OCI-LY1 (cell line): ENCODE data around the gene TLX3.

ENCODE experiments used
- CTCF ChIP-seq: fragments of 200-600 bp; sonication (generic), shearing (Covaris generic); IDR thresholded peaks from 2 replicates; pipeline ENCODE4 v1.5.1; 2017; ENCODE audit warnings: mild to moderate bottlenecking, antibody characterized with exemption, low read length, moderate library complexity, mixed read lengths
- EZH2 ChIP-seq: fragments of 200-600 bp; sonication (generic), shearing (Covaris generic); IDR thresholded peaks from 2 replicates; pipeline ENCODE4 v1.8.0; 2017; ENCODE audit warnings: borderline replicate concordance, mixed run types, mild to moderate bottlenecking, antibody characterized with exemption, low read length, moderate library complexity, mixed read lengths

DNA sequence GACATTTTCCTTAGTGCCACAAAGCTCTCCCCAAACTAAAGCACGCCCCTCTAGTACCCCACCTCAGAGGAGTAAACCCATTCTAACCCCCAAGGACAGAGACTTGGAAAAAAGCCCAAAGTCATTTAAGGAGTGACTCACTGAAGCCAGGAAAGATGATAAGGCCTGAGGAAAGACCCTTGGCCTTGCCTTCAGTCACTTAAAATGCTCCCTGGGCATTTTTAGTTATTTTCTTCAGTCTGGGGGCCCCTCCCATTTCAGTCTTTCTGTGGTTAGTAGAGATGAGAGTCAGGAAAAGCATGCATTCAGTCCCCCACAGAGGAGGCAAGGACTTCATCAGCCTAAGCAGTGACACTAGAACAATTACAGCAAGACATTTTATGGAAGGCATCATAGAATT lies 13.7 kb upstream of the TLX3 start:
- no peak for TF ChIP-seq CTCF
- TF ChIP-seq EZH2, result no peak
